Spinal cord (tissue), 10 donors: Measurements from ENCODE around the gene PI4KB. TPM values are rescaled to one million over a fixed set of nuclear protein-coding genes. Genes with fewer than 3 reads are reported as not detected.
A peak's percentile ranks its signal among the peaks of the same experiment; 100 is the strongest.
"Not testable (repeated sequence)": the region's sequence is repeated elsewhere in the genome, so short reads cannot be mapped to it uniquely, and the experiment has no call there.

ENCODE experiments used
- DNase-seq, 6 donors: peaks; one replicate each; pipeline versions ENCODE4 v3.0.0 to v3.0.0-alpha.2; 2013 to 2015; ENCODE audit warnings: low spot score in 6 of 6, low read depth in 4 of 6
- H3K27ac ChIP-seq: one replicate; pipeline ENCODE4 v1.5.1; 2013; ENCODE audit warnings: low read depth, low read length, control low read depth
- H3K27me3 ChIP-seq: one replicate; pipeline ENCODE4 v1.6.1; 2013; ENCODE audit warnings: low read length; ENCODE audit not compliant: control insufficient read depth, insufficient read depth
- H3K36me3 ChIP-seq: one replicate; pipeline ENCODE4 v1.6.1; 2013; ENCODE audit warnings: low read length; ENCODE audit not compliant: control insufficient read depth, insufficient read depth
- H3K4me1 ChIP-seq: one replicate; pipeline ENCODE4 v1.6.1; 2013; ENCODE audit warnings: low read length; ENCODE audit not compliant: control insufficient read depth, insufficient read depth
- H3K4me3 ChIP-seq: one replicate; pipeline ENCODE4 v1.5.1; 2013; ENCODE audit warnings: low read depth, low read length, control low read depth
- H3K9me3 ChIP-seq: one replicate; pipeline ENCODE4 v1.6.1; 2013; ENCODE audit warnings: low read length; ENCODE audit not compliant: control insufficient read depth, insufficient read depth
- WGBS: methylation state at CpG from one replicate; pipeline ENCODE4 v1.1.5; 2013; ENCODE audit warnings: missing lambda C conversion rate; ENCODE audit not compliant: insufficient coverage; 5-methylcytosine and 5-hydroxymethylcytosine counted together
- polyA plus RNA-seq, 2 donors: library from polyadenylated mRNA; unstranded; fragments of 120-200 nt; gene quantifications; one replicate each; pipeline ENCODE4 v1.2.1, GENCODE V29; 2013; ENCODE audit not compliant: insufficient read length in 2 of 2
- total RNA-seq, 2 donors: library from RNA; depleted of rRNA in 1 of 2; stranded (reverse); fragments of 120-200 nt in 1 of 2; fragments of >200 nt in 1 of 2; gene quantifications; one replicate each; pipeline versions ENCODE4 v1.2.3 to v1.2.4, GENCODE V29; 2013 to 2014
- donor health status: healthy.

The PI4KB gene
- total and polyA plus RNA-seq, 4 donors = 37.9 to 79.0 (median 60.0) TPM

GRCh38 chr1:151282883-151283725 is 44.1 kb downstream of the PI4KB start:
- Histone ChIP-seq H3K27me3 (no peaks in the 10 kb centered on the region), H3K4me3 (peak overlapping the region; percentile 99), H3K27ac (peak overlapping the region; percentile 100), H3K4me1 (peaks cover 30% of the 10 kb centered on the region), H3K9me3 (no peaks in the 10 kb centered on the region), H3K36me3 (peaks cover 32% of the 10 kb centered on the region)
- peak in 2 of 6 donors; percentile 19 to 31 for DNase-seq
- WGBS = 5% methylated on average over 42 of the region's 44 CpGs

DNA sequence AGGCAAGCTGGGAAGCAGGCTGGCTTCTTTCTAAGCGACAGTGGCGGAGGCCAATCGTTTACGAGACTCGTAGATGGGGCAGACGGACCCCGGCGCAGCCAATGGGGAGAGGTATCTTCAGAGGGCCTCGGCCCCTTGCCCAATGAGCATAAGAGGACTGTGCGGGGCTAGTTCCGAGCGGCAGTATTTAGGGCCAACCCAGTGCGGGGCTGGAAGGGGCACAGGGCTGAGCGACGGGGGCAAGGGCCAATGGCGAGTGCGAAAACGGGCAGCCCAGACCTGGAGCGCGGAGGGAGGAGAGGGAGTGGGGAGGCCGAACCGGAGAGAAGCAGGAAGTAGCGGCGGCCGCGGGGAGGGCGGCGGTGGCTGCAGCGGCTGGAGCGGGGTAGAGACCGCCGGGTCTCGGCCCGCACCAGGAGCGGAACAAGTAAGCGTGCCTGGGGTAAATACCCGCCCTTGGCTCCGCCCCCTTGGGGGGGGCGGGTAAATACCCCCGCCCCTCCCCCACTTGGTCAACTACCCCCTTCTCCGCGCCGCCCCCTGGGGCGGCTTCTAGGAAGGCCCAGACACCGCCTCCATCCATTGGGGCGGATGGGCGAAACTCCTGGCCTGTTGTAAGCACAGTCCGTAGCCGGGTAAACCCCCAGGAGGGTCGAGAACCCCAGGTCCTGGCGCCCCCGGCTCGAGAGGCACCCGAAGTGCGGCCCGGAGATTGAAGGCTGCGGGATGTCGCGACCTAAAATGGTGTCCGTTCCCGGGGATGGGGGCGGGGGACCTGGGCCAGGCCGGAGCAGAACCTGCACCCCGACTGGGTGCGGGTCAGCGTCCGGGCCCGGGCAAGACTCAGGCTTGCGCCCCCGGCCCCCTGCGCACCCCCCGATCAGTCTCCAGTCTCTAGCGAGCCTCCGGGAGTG is 45.0 kb downstream of the PI4KB start, which contains the start of gene ZNF687:
Gene ZNF687, plus strand, starts transcription at position 331 of the 914 bp plus-strand sequence. CDS start 3,993 bp downstream, outside the sequence.
- peak within 1 kb of the TSS; percentile 100 for H3K27ac ChIP-seq
- H3K4me3 ChIP-seq = peak within 1 kb of the TSS; percentile 99
- H3K36me3 ChIP-seq = peaks cover 24% of the 10 kb centered on the region
- no peaks in the 10 kb centered on the region for H3K9me3 ChIP-seq
- peak in 5 of 6 donors; percentile 99 to 100 (median 100) for DNase-seq
- 0% methylated on average over 67 of the region's 74 CpGs for WGBS
- H3K27me3 ChIP-seq = no peaks in the 10 kb centered on the region
- peaks cover 30% of the 10 kb centered on the region for H3K4me1 ChIP-seq

DNA sequence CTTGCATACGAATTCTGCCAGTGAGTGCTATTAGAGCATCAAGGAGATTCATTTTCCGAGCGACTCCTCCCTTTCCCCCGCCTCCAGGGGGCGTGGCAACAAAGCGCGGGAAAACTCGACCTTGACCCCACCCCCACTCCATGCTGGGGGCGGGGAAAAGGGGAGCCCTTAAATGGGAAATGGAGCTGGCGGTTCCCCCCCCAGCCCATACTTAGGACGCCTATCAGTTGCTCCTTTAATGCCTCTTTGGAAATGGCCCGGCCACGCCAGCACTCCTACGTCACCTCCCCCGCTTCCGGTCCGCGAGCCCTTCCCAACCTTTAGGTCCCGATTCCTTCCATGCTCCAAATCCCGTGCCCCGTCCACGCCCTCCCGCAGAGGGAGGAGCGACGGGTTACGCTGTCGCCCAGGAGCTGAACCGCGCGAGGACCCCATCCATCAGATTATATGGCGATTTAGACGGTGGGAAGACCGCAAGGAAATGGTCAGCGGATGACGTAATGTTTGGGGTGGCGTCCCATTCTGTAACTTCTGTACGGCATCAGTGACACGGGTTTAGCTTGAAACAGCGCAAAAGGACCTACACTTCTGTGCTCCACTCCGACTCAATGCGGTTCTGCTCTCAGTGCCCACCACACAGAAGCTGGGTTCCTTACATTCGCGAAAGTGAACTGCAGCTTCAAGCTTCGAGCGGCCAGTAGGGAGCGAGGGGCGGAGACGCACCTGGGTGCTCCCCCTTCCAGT is 45.8 kb downstream of the PI4KB start:
- Histone ChIP-seq H3K27me3 (no peaks in the 10 kb centered on the region), H3K4me1 (peaks cover 30% of the 10 kb centered on the region), H3K4me3 (peak overlapping the region; percentile 99), H3K9me3 (no peaks in the 10 kb centered on the region), H3K27ac (peak overlapping the region; percentile 100), H3K36me3 (peaks cover 15% of the 10 kb centered on the region)
- WGBS = 0% methylated on average over 40 of the region's 48 CpGs
- peak; percentile 96 to 100 (median 98) for DNase-seq

GRCh38 chr1:151277249-151277648 is 50.0 kb downstream of the PI4KB start:
- no peak for DNase-seq
- Histone ChIP-seq H3K27ac (no peak overlapping the region), H3K9me3 (no peaks in the 10 kb centered on the region), H3K27me3 (no peaks in the 10 kb centered on the region), H3K36me3 (no peaks in the 10 kb centered on the region), H3K4me1 (peaks cover 9% of the 10 kb centered on the region), H3K4me3 (no peak overlapping the region)
- WGBS = 83% methylated on average over 2 of the region's 2 CpGs

DNA sequence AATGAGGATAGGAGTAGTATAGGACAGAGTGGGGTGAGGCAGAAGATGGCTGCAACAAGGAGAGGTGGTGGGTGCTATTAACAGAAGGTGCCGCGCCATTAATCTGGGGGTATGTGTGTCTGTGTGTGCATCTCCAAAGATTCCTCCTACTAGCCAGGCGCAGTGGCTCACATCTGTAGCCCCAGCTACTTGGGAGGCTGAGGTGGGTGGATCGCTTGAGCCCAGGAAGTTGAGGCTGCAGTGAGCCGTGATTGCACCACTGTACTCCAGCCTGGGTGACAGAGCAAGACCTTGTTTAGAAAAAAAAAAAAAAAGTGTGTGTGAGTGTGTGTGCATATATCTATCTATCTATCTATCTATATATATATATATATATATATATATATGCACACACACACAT is 51.9 kb downstream of the PI4KB start:
- not testable (repeated sequence) for H3K4me1 ChIP-seq, H3K4me3 ChIP-seq, H3K9me3 ChIP-seq, H3K36me3 ChIP-seq, H3K27me3 ChIP-seq, DNase-seq, H3K27ac ChIP-seq
- no CpG with 5 or more reads among the region's 5 CpGs for WGBS

DNA sequence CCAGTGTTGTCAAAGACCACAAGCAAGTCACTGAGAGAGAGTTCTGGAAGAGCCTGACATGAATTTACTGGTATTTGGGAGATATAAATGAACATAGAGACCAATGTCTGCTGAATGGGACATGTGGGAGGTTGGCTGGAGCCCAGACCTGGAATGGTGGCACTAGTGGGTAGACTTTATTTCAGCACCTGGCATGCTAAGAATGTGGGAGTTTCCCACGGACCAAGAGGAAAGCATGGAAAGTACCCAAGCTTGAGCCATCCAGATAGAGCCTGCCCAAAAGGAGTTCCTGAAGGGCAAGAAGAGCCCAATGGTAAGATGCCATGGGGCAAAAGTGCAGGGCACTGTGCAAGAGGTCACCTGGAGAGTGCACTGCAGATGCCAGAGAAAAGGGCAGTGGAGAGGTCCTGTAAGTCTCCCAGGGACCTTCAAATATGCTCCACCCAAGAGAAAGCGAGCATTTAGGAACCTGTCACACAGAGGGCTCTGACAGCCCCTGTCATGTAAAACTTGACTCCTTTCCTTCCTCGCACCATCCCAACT is 53.2 kb downstream of the PI4KB start:
- WGBS = 80% methylated on average over 1 of the region's 3 CpGs
- Histone ChIP-seq H3K9me3 (no peaks in the 10 kb centered on the region), H3K27me3 (no peaks in the 10 kb centered on the region), H3K4me3 (no peak overlapping the region), H3K27ac (no peak overlapping the region), H3K36me3 (peaks cover 9% of the 10 kb centered on the region), H3K4me1 (no peaks in the 10 kb centered on the region)
- DNase-seq = no peak

DNA sequence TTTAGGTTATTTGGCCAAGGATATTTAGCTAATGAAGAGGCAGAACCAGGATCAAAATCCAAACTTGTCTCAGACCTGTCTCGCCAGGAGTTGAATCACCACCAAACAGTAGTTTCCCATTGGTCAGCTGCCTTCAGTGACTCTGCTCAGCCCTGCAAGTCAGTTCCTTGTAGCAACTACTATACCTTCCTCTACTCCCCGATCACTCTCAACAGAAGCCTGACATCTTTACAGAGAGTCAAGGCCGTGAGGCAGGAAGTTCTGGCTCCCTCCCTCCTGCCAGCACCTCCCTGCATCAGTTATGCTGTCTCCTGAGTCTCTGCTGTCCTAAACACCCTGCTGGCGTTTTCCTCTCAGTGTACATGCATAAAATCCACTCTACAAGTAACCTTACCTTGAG is 59.5 kb downstream of the PI4KB start:
- Histone ChIP-seq H3K4me1 (no peaks in the 10 kb centered on the region), H3K9me3 (no peaks in the 10 kb centered on the region), H3K27me3 (no peaks in the 10 kb centered on the region), H3K36me3 (peaks cover 63% of the 10 kb centered on the region), H3K27ac (no peak overlapping the region), H3K4me3 (no peak overlapping the region)
- DNase-seq = no peak
- WGBS = 88% methylated on average over 3 of the region's 4 CpGs

GRCh38 chr1:151266821-151267220 is 60.4 kb downstream of the PI4KB start:
- Histone ChIP-seq H3K4me1 (no peaks in the 10 kb centered on the region), H3K36me3 (peaks cover 71% of the 10 kb centered on the region)
- WGBS = no CpG with 5 or more reads among the region's 8 CpGs

GRCh38 chr1:151266315-151266714 is 60.9 kb downstream of the PI4KB start:
- DNase-seq = no peak
- Histone ChIP-seq H3K27ac (no peak overlapping the region), H3K4me3 (no peak overlapping the region), H3K36me3 (peaks cover 71% of the 10 kb centered on the region), H3K27me3 (no peaks in the 10 kb centered on the region), H3K4me1 (no peaks in the 10 kb centered on the region), H3K9me3 (no peaks in the 10 kb centered on the region)
- WGBS = 100% methylated on average over 1 of the region's 3 CpGs

More at GRCh38 chr1:151266821-151267220, 60.4 kb downstream of the PI4KB start:
- Histone ChIP-seq H3K27me3 (no peaks in the 10 kb centered on the region), H3K27ac (no peak overlapping the region), H3K9me3 (no peaks in the 10 kb centered on the region), H3K4me3 (no peak overlapping the region)
- DNase-seq = no peak
